GM23248 (cell line): ENCODE data around the gene COL7A1. TPM values are rescaled to one million over a fixed set of nuclear protein-coding genes. Genes with fewer than 3 reads are reported as not detected.

Source experiments
- DNase-seq: peaks from one replicate; pipeline ENCODE4 v3.0.0-alpha.2; 2015
- H2AFZ ChIP-seq: fragments of 200-600 bp; sonication (generic); 2 replicates; pipeline ENCODE4 v1.6.1; 2016; ENCODE audit warnings: antibody characterized with exemption
- H3F3A ChIP-seq: fragments of 200-600 bp; sonication (generic); 2 replicates; pipeline ENCODE4 v1.6.1; 2016; ENCODE audit warnings: mild to moderate bottlenecking, antibody characterized with exemption, mixed run types; ENCODE audit not compliant: insufficient read depth
- H3K27ac ChIP-seq: fragments of 200-600 bp; sonication (generic); 2 replicates; pipeline ENCODE4 v1.5.1; 2016; ENCODE audit warnings: mild to moderate bottlenecking
- H3K27me3 ChIP-seq: fragments of 200-600 bp; sonication (generic); replicated peaks from 2 replicates; pipeline ENCODE4 v1.6.1; 2016; ENCODE audit warnings: mild to moderate bottlenecking; ENCODE audit not compliant: insufficient read depth
- H3K36me3 ChIP-seq: fragments of 200-600 bp; sonication (generic); 2 replicates; pipeline ENCODE4 v1.6.1; 2016; ENCODE audit warnings: low read depth, mild to moderate bottlenecking
- H3K4me1 ChIP-seq: fragments of 200-600 bp; sonication (generic); 2 replicates; pipeline ENCODE4 v1.6.1; 2016; ENCODE audit warnings: mild to moderate bottlenecking; ENCODE audit not compliant: insufficient read depth
- H3K4me2 ChIP-seq: fragments of 200-600 bp; sonication (generic); one replicate; pipeline ENCODE4 v1.6.1; 2016; ENCODE audit warnings: mild to moderate bottlenecking; ENCODE audit not compliant: unreplicated experiment
- H3K4me3 ChIP-seq: fragments of 200-600 bp; sonication (generic); 2 replicates; pipeline ENCODE4 v1.5.1; 2016; ENCODE audit warnings: mild to moderate bottlenecking
- H3K79me2 ChIP-seq: fragments of 200-600 bp; sonication (generic); 2 replicates; pipeline ENCODE4 v1.6.1; 2016; ENCODE audit warnings: mild to moderate bottlenecking; ENCODE audit not compliant: insufficient read depth
- H3K9ac ChIP-seq: fragments of 200-600 bp; sonication (generic); 2 replicates; pipeline ENCODE4 v1.6.1; 2016; ENCODE audit warnings: mild to moderate bottlenecking
- H3K9me2 ChIP-seq: fragments of 200-600 bp; sonication (generic); 2 replicates; pipeline ENCODE4 v1.6.1; 2016; ENCODE audit warnings: mixed run types, mild to moderate bottlenecking, moderate library complexity; ENCODE audit not compliant: insufficient read depth
- H3K9me3 ChIP-seq: fragments of 200-600 bp; sonication (generic); one replicate; pipeline ENCODE4 v1.6.1; 2017; ENCODE audit warnings: low read depth
- H4K20me1 ChIP-seq: fragments of 200-600 bp; sonication (generic); 2 replicates; pipeline ENCODE4 v1.6.0; 2016; ENCODE audit not compliant: insufficient read depth
- EZH2 ChIP-seq: fragments of 200-600 bp; sonication (generic); IDR thresholded peaks from 2 replicates; pipeline ENCODE4 v1.6.1; 2018; ENCODE audit warnings: antibody characterized with exemption, mild to moderate bottlenecking; ENCODE audit not compliant: insufficient read depth, poor library complexity, severe bottlenecking
- EZH2phosphoT487 ChIP-seq: fragments of 200-600 bp; sonication (generic); IDR thresholded peaks from 2 replicates; pipeline ENCODE4 v1.6.1; 2018; ENCODE audit warnings: antibody characterized with exemption, moderate library complexity, mild to moderate bottlenecking, low read depth; ENCODE audit not compliant: insufficient read depth
- WGBS, 2 experiments: methylation state at CpG; one replicate each; pipeline ENCODE4 v1.1.6; 2015 to 2017; ENCODE audit warnings: low lambda C conversion rate in 2 of 2, low coverage in 1 of 2; ENCODE audit errors: missing lambda C conversion rate in 2 of 2; 5-methylcytosine and 5-hydroxymethylcytosine counted together
- in situ Hi-C: fragments of 300-500 bp; cut with MboI; formaldehyde crosslinking; loops from 2 replicates; pipeline ENCODE4 v1.15.0; 2020
- polyA plus RNA-seq: library from polyadenylated mRNA; unstranded; fragments of >200 nt; fragmentation: Nextera tagmentation; extraction: Ambion mirVana; gene quantifications from 2 replicates; pipeline ENCODE4 v1.2.1, GENCODE V29; 2016
- total RNA-seq: library from RNA; depleted of rRNA; stranded (reverse); fragments of >200 nt; shearing (Covaris generic); gene quantifications from 2 replicates; pipeline ENCODE4 v1.2.3, GENCODE V29; 2014

The COL7A1 gene
- total and polyA plus RNA-seq, 2 experiments from 2014 or later: 11.2 to 33.6 TPM

- no peak for TF ChIP-seq EZH2
- TF ChIP-seq EZH2phosphoT487: no peak
- H3K9me2 ChIP-seq: no peaks in the 10 kb centered on the region
- 0 out of 2 replicates have a peak, but pooled peaks cover 2% of the 10 kb centered on the region for H3F3A ChIP-seq
- WGBS, 2 experiments: 84 to 85% methylated on average over 4 of the region's 4 CpGs
- H3K4me2 ChIP-seq: no peak overlapping the region
- H3K79me2 ChIP-seq: no peaks in the 10 kb centered on the region
- H3K4me1 ChIP-seq: no peaks in the 10 kb centered on the region
- H3K27ac ChIP-seq: no peak overlapping the region
- H3K27me3 ChIP-seq: no peaks in the 10 kb centered on the region
- H3K9ac ChIP-seq: no peak overlapping the region
- in situ Hi-C loops: no loop called here
- H3K9me3 ChIP-seq: no peaks in the 10 kb centered on the region
- H4K20me1 ChIP-seq: no peaks in the 10 kb centered on the region
- no peak for DNase-seq
- H2AFZ ChIP-seq: no peak overlapping the region
- no peaks in the 10 kb centered on the region; the same call in 1 of the 2 replicates for H3K36me3 ChIP-seq
- no peak overlapping the region for H3K4me3 ChIP-seq
These were observed 48.8 kb downstream of the COL7A1 start for GRCh38 chr3:48546203-48546829.

GRCh38 chr3:48544141-48544540 lies 51.0 kb downstream of the COL7A1 start:
- Histone ChIP-seq H2AFZ (no peak overlapping the region), H3K9me2 (no peaks in the 10 kb centered on the region), H4K20me1 (no peaks in the 10 kb centered on the region), H3F3A (0 out of 2 replicates have a peak, but pooled peaks cover under 1% of the 10 kb centered on the region), H3K27ac (no peak overlapping the region), H3K9ac (no peak overlapping the region), H3K79me2 (no peaks in the 10 kb centered on the region), H3K27me3 (no peaks in the 10 kb centered on the region), H3K4me2 (no peak overlapping the region), H3K4me1 (no peaks in the 10 kb centered on the region), H3K4me3 (no peak overlapping the region), H3K36me3 (no peaks in the 10 kb centered on the region; the same call in 1 of the 2 replicates), H3K9me3 (no peaks in the 10 kb centered on the region)
- DNase-seq: no peak
- 85 to 86% methylated on average over 5 of the region's 5 CpGs for WGBS, 2 experiments
- TF ChIP-seq EZH2phosphoT487 (no peak), EZH2 (no peak)
- in situ Hi-C loops: no loop called here

GRCh38 chr3:48543271-48543866 lies 51.8 kb downstream of the COL7A1 start:
- H2AFZ ChIP-seq: no peak overlapping the region
- H3K27ac ChIP-seq: no peak overlapping the region
- H3K4me3 ChIP-seq: no peak overlapping the region
- no peaks in the 10 kb centered on the region for H4K20me1 ChIP-seq
- TF ChIP-seq EZH2: no peak
- no peak for TF ChIP-seq EZH2phosphoT487
- H3F3A ChIP-seq: no peaks in the 10 kb centered on the region
- no peaks in the 10 kb centered on the region for H3K9me2 ChIP-seq
- DNase-seq: no peak
- H3K4me1 ChIP-seq: no peaks in the 10 kb centered on the region
- no peaks in the 10 kb centered on the region for H3K27me3 ChIP-seq
- in situ Hi-C loops: no loop called here
- H3K79me2 ChIP-seq: no peaks in the 10 kb centered on the region
- no peaks in the 10 kb centered on the region for H3K9me3 ChIP-seq
- WGBS, 2 experiments: 73 to 77% methylated on average over 9 of the region's 9 CpGs
- H3K9ac ChIP-seq: no peak overlapping the region
- no peak overlapping the region for H3K4me2 ChIP-seq
- H3K36me3 ChIP-seq: no peaks in the 10 kb centered on the region; the same call in 1 of the 2 replicates

- Histone ChIP-seq H3K9ac (no peak overlapping the region), H2AFZ (no peak overlapping the region), H3K79me2 (no peaks in the 10 kb centered on the region), H3K9me3 (no peaks in the 10 kb centered on the region), H3K27me3 (no peaks in the 10 kb centered on the region), H3K4me3 (no peak overlapping the region), H4K20me1 (no peaks in the 10 kb centered on the region), H3K4me1 (no peaks in the 10 kb centered on the region), H3K9me2 (no peaks in the 10 kb centered on the region), H3K4me2 (no peak overlapping the region), H3K36me3 (peaks cover 6% of the 10 kb centered on the region; the same call in 1 of the 2 replicates), H3F3A (no peaks in the 10 kb centered on the region), H3K27ac (no peak overlapping the region)
- no peak for DNase-seq
- TF ChIP-seq EZH2 (no peak), EZH2phosphoT487 (no peak)
- in situ Hi-C loops: no loop called here
- WGBS, 2 experiments: 92% methylated on average over 12 of the region's 12 CpGs
These were observed 56.7 kb downstream of the COL7A1 start for GRCh38 chr3:48538451-48538850.
